Bronchial epithelial cell (primary cell): ENCODE measurements around the gene CACTIN. TPM values are rescaled to one million over a fixed set of nuclear protein-coding genes. Genes with fewer than 3 reads are reported as not detected.
"Not testable (repeated sequence)": the region's sequence is repeated elsewhere in the genome, so short reads cannot be mapped to it uniquely, and the experiment has no call there.

Source experiments
- DNase-seq: peaks from one replicate; pipeline ENCODE4 v3.0.0-alpha.2; 2010; ENCODE audit warnings: low read depth
- FAIRE-seq: peaks from 2 replicates; lab custom pipeline; 2011; peaks lifted over from hg19 to GRCh38; lab: Jason Lieb, UNC
- H3K27me3 ChIP-seq: 2 replicates; pipeline ENCODE4 v1.5.1; 2011; ENCODE audit warnings: low read length; ENCODE audit not compliant: control insufficient read depth, insufficient read depth
- H3K36me3 ChIP-seq: 2 replicates; pipeline ENCODE4 v1.5.1; 2011; ENCODE audit warnings: low read length; ENCODE audit not compliant: control insufficient read depth, insufficient read depth
- H3K4me3 ChIP-seq: 2 replicates; pipeline ENCODE4 v1.5.1; 2011; ENCODE audit warnings: mild to moderate bottlenecking, low read depth, low read length, control low read depth
- total RNA-seq: library from RNA; depleted of rRNA; stranded (reverse); fragments of >200 nt; gene quantifications from 2 replicates; pipeline ENCODE4 v1.2.1, GENCODE V29; 2014
- TF ChIP-seq, protein P1 (sequence below): IDR thresholded peaks from 2 replicates; pipeline ENCODE4 v1.5.1; 2011; ENCODE audit warnings: mild to moderate bottlenecking, moderate library complexity, low read length, control low read depth, inconsistent platforms; ENCODE audit not compliant: insufficient read depth, severe bottlenecking

CACTIN gene
- total RNA-seq, 1 donor from 2014 or later, result 30.3 TPM

DNA sequence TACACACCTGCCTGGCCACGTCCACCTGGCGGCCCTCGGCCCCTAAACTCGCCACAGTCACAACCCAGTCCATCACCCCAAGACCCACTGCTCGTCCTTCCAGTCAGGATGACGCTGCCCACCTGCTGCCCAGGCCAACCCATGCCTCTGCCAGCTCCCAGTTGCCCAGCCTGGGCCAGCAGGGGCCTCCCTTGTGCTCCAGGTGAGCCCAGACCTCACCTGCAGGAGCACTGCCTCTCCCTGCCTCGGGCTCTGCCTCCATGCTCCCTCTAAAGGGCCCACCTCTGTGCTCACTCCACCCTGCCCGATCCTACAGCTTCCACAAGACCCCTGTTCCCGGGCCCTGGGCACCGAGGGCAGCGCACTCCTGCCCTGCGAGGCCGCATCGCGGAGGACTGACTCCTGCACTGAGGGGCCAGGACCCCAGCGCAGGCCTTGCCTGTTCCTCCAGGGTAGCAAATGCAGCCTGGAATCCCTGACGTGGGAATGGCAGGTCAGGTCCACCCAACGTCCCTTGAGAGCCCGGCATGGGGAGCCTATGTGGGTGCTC is 8.0 kb upstream of the CACTIN start:
- no peaks in the 10 kb centered on the region for H3K27me3 ChIP-seq
- H3K4me3 ChIP-seq, result no peak overlapping the region
- TF ChIP-seq, protein P1, sequence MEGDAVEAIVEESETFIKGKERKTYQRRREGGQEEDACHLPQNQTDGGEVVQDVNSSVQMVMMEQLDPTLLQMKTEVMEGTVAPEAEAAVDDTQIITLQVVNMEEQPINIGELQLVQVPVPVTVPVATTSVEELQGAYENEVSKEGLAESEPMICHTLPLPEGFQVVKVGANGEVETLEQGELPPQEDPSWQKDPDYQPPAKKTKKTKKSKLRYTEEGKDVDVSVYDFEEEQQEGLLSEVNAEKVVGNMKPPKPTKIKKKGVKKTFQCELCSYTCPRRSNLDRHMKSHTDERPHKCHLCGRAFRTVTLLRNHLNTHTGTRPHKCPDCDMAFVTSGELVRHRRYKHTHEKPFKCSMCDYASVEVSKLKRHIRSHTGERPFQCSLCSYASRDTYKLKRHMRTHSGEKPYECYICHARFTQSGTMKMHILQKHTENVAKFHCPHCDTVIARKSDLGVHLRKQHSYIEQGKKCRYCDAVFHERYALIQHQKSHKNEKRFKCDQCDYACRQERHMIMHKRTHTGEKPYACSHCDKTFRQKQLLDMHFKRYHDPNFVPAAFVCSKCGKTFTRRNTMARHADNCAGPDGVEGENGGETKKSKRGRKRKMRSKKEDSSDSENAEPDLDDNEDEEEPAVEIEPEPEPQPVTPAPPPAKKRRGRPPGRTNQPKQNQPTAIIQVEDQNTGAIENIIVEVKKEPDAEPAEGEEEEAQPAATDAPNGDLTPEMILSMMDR, result no peak
- peaks cover 5% of the 10 kb centered on the region for H3K36me3 ChIP-seq
- DNase-seq, result no peak
- FAIRE-seq, result no peak

DNA sequence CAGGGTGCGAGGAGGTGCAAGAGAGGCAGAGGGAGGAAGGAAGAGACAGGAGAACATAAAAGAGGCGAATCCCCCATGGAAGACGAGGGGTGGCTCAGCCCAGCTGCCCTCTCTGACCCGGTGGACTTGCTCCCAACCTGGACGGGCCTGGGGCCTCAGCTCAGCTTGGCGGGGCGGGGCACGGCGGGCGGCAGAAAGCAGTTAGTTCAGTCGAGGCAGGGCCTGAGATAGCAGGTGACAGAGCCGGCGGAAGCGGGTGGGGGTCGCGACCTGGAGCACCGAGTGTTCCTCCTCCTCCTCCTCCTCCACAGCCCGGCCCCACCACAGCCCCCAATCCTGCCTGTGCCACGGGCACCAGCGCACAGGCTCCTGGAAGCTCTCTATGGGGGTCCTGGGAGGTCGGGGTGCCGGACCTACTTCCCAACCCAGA is 7.0 kb upstream of the CACTIN start:
- Histone ChIP-seq H3K4me3 (no peak overlapping the region), H3K36me3 (peaks cover 1% of the 10 kb centered on the region), H3K27me3 (no peaks in the 10 kb centered on the region)
- TF ChIP-seq, protein P1, result no peak
- FAIRE-seq (no peak), DNase-seq (no peak)

DNA sequence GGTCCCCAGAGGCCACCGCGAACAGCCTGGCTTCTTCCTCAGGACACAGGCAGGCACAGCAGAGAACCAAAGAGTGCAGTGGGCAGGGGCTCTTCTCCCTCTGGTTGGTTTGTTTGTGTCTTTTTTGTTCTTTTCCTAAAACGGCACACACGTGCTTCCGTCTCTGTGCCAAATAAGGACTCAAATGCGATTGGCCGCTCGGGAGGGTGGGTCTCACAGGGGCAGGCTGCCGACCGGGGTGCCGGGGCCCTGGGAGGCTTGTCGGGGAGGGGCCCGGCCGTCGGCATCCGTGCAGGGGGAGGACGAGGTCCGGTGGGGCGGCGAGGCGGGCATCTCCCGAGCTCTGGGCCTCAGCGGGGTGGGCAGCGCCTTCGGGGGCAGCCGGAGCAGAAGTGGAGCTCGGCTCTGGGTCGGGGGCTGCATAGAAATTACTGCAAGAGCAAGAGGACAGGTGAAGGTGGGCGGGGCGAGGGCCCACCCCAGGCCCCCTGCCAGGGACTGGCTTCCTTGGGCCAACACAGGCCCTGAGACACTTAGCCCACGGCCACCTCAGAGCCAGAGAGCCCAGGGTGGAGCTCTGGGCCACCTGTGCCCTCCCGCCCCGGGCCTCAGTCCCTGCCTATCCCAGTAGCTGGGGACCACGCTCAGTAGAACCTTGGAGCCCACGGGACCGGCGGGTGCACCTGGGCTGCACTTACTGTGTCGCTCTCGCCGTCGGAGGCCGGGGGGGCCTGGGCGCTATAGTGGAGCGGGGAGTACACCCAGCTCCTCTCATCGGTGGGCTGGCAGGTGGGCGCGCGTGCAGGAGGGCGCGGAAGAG is 6.4 kb upstream of the CACTIN start:
- FAIRE-seq, result no peak
- TF ChIP-seq, protein P1, result no peak
- DNase-seq, result no peak
- Histone ChIP-seq H3K36me3 (no peaks in the 10 kb centered on the region), H3K27me3 (no peaks in the 10 kb centered on the region), H3K4me3 (no peak overlapping the region)

DNA sequence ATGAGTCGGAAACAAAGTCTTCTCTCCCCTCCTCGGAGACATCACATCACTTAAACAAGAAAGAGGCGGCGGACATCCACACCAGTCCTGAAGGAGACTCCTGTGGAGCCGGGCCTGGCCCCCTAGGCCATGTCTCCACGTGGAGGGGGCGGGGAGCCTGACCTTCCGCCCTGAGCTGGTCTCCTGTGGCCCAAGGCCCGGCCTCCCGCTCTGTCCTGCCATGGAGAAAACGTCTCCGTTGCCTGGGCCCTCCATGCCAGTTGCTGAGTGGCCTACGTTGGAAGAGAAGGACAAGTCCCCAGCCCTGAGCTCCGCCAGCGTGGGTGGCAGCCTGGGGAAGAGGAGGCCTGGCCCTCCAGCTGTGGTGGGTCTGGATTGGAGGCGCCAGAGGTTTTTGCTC is 5.5 kb upstream of the CACTIN start:
- no peak for FAIRE-seq
- DNase-seq, result no peak
- H3K36me3 ChIP-seq, result no peaks in the 10 kb centered on the region
- H3K4me3 ChIP-seq, result no peak overlapping the region
- H3K27me3 ChIP-seq, result no peaks in the 10 kb centered on the region
- TF ChIP-seq, protein P1, result no peak

DNA sequence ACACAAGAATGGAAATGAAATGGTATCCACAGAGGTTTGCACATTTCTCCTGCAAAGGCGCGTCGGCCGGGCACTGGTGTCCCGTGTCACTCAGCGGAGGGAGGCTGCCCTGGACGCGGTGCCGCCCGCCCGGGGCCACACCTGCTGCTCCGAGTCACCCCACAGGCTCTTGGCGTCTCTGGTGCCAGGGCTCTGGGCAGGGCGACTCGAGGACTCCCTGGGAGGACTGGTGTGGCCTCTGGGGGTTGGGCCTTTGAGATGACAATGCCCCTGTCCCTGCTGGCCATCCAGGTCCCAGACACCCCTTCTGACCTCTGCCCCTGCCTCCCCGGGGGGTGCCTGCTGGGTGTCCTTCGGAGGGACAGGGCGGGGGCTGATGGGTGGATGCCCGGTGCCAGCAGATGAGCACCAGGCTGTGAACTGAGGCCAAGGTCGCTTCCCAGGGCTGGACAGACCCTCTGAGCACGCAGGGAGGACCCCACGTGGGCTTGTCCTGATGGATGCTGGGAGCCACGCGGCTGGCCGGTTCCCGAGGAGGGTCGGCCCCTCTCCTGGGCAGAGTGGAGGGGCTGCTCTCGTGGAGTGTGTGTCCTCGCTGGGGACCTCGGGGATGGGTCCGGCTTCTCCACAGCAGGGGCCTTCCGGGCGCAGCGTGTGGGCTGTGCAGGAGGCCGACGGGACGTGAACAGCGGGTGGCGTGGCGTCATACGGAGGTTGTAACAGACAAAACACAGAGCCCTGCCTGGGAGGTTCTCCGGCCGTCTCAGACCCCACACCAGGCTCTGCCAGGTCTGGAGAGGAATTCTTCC is 4.7 kb upstream of the CACTIN start:
- H3K36me3 ChIP-seq, result no peaks in the 10 kb centered on the region
- DNase-seq (no peak), FAIRE-seq (no peak)
- TF ChIP-seq, protein P1, result no peak
- H3K4me3 ChIP-seq, result no peak overlapping the region
- no peaks in the 10 kb centered on the region for H3K27me3 ChIP-seq

DNA sequence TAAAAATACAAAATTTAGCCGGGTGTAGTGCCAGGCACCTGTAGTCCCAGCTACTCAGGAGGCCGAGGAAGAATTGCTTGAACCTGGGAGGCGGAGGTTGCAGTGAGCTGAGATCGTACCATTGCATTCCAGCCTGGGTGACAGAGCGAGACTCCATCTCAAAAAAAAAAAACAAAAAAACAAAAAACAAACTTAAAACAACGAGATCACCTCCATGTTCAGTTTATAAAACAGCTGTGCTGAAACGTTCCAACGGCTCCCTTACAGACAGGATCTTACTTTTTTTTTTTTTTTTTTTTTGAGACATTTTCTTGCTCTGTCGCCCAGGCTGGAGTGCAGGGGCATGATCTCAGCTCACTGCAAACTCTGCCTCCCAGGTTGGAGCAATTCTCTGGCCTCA is 2.2 kb upstream of the CACTIN start:
- FAIRE-seq, H3K4me3 ChIP-seq: not testable (repeated sequence)

More for the DNA sequence above, 2.2 kb upstream of the CACTIN start:
- H3K36me3 ChIP-seq, DNase-seq, H3K27me3 ChIP-seq: not testable (repeated sequence)
